Ectodermal cell (in vitro differentiated cells): ENCODE results near the gene SEMA3B.

Source experiments
- H3K27ac ChIP-seq: 2 replicates; pipeline ENCODE4 v1.7.0; 2013; ENCODE audit warnings: mild to moderate bottlenecking, low read depth, low read length; ENCODE audit not compliant: insufficient read depth, poor library complexity, severe bottlenecking
- H3K27me3 ChIP-seq: 2 replicates; pipeline ENCODE4 v1.7.0; 2013; ENCODE audit warnings: mild to moderate bottlenecking, low read length; ENCODE audit not compliant: insufficient read depth, control insufficient read depth, poor library complexity, severe bottlenecking
- H3K36me3 ChIP-seq: one replicate; pipeline ENCODE4 v1.7.0; 2013; ENCODE audit warnings: low read length; ENCODE audit not compliant: control insufficient read depth, insufficient read depth
- H3K4me1 ChIP-seq: one replicate; pipeline ENCODE4 v1.7.0; 2013; ENCODE audit warnings: low read length; ENCODE audit not compliant: control insufficient read depth, insufficient read depth
- H3K4me3 ChIP-seq: 2 replicates; pipeline ENCODE4 v1.7.0; 2013; ENCODE audit warnings: low read depth, low read length, control low read depth; ENCODE audit not compliant: insufficient read depth
- H3K9me3 ChIP-seq: 2 replicates; pipeline ENCODE4 v1.7.0; 2013; ENCODE audit warnings: mild to moderate bottlenecking, low read length, moderate library complexity; ENCODE audit not compliant: control insufficient read depth
- WGBS, 2 experiments: methylation state at CpG; one replicate each; pipeline ENCODE4 v1.1.7; 2013; ENCODE audit warnings: missing lambda C conversion rate in 2 of 2; 5-methylcytosine and 5-hydroxymethylcytosine counted together

Gene SEMA3B

GRCh38 chr3:50322386-50323091, 53.6 kb downstream of the SEMA3B start, which contains the start of gene HYAL2:
TSS of gene HYAL2 (minus strand) at chr3:50322745. CDS start at chr3:50320489, 2,256 bp downstream.
- Histone ChIP-seq H3K4me3 (peak within 1 kb of the TSS; percentile 89), H3K36me3 (peaks cover 24% of the 10 kb centered on the region), H3K9me3 (no peaks in the 10 kb centered on the region), H3K27ac (peak within 1 kb of the TSS; percentile 99), H3K27me3 (no peaks in the 10 kb centered on the region), H3K4me1 (peaks cover 33% of the 10 kb centered on the region)
- WGBS, 2 experiments: 15 to 17% methylated on average over 31 of the region's 31 CpGs

GRCh38 chr3:50323092-50323600, 54.2 kb downstream of the SEMA3B start:
- H3K9me3 ChIP-seq: no peaks in the 10 kb centered on the region
- H3K4me1 ChIP-seq: peaks cover 33% of the 10 kb centered on the region
- peaks cover 18% of the 10 kb centered on the region for H3K36me3 ChIP-seq
- H3K4me3 ChIP-seq: no peak overlapping the region
- H3K27me3 ChIP-seq: no peaks in the 10 kb centered on the region
- 68 to 76% methylated on average over 4 of the region's 4 CpGs for WGBS, 2 experiments
- no peak overlapping the region for H3K27ac ChIP-seq

- H3K27ac ChIP-seq: no peak overlapping the region
- H3K9me3 ChIP-seq: no peaks in the 10 kb centered on the region
- no peaks in the 10 kb centered on the region for H3K27me3 ChIP-seq
- H3K4me3 ChIP-seq: no peak overlapping the region
- H3K4me1 ChIP-seq: peaks cover 28% of the 10 kb centered on the region
- H3K36me3 ChIP-seq: peaks cover 13% of the 10 kb centered on the region
- 86 to 94% methylated on average over 5 of the region's 5 CpGs for WGBS, 2 experiments
These were observed 54.8 kb downstream of the SEMA3B start for GRCh38 chr3:50323614-50324199.

GRCh38 chr3:50324351-50325112, 55.6 kb downstream of the SEMA3B start:
- Histone ChIP-seq H3K4me3 (no peak overlapping the region), H3K4me1 (peaks cover 26% of the 10 kb centered on the region), H3K36me3 (peaks cover 9% of the 10 kb centered on the region), H3K27me3 (no peaks in the 10 kb centered on the region), H3K27ac (no peak overlapping the region), H3K9me3 (no peaks in the 10 kb centered on the region)
- 67 to 78% methylated on average over 4 of the region's 4 CpGs for WGBS, 2 experiments

- Histone ChIP-seq H3K27me3 (no peaks in the 10 kb centered on the region), H3K4me1 (peaks cover 22% of the 10 kb centered on the region), H3K36me3 (peaks cover 13% of the 10 kb centered on the region), H3K9me3 (no peaks in the 10 kb centered on the region), H3K4me3 (no peak overlapping the region), H3K27ac (no peak overlapping the region)
- 96 to 100% methylated on average over 2 of the region's 2 CpGs for WGBS, 2 experiments
These were observed 56.1 kb downstream of the SEMA3B start for GRCh38 chr3:50325113-50325480.

GRCh38 chr3:50325497-50326181, 56.7 kb downstream of the SEMA3B start:
- Histone ChIP-seq H3K36me3 (peaks cover 18% of the 10 kb centered on the region), H3K9me3 (no peaks in the 10 kb centered on the region), H3K4me3 (no peak overlapping the region), H3K27ac (no peak overlapping the region), H3K4me1 (peaks cover 17% of the 10 kb centered on the region), H3K27me3 (no peaks in the 10 kb centered on the region)
- 96% methylated on average over 11 of the region's 11 CpGs for WGBS, 2 experiments

- no peak overlapping the region for H3K27ac ChIP-seq
- no peaks in the 10 kb centered on the region for H3K27me3 ChIP-seq
- H3K9me3 ChIP-seq: no peaks in the 10 kb centered on the region
- no peak overlapping the region for H3K4me3 ChIP-seq
- peaks cover 17% of the 10 kb centered on the region for H3K4me1 ChIP-seq
- peaks cover 24% of the 10 kb centered on the region for H3K36me3 ChIP-seq
- 92 to 95% methylated on average over 8 of the region's 8 CpGs for WGBS, 2 experiments
These were observed 57.2 kb downstream of the SEMA3B start for GRCh38 chr3:50326182-50326541.

- 83 to 84% methylated on average over 4 of the region's 4 CpGs for whole genome bisulfite sequencing, 2 experiments
- Histone ChIP-seq H3K27ac (no peak overlapping the region), H3K36me3 (peaks cover 33% of the 10 kb centered on the region), H3K4me1 (peaks cover 14% of the 10 kb centered on the region), H3K4me3 (peak overlapping the region; percentile 87), H3K9me3 (no peaks in the 10 kb centered on the region), H3K27me3 (no peaks in the 10 kb centered on the region)
These were observed 58.2 kb downstream of the SEMA3B start for GRCh38 chr3:50327129-50327528.
